Endothelial cell of umbilical vein (primary cell): ENCODE data around the gene ZNF835. TPM values are rescaled to one million over a fixed set of nuclear protein-coding genes. Genes with fewer than 3 reads are reported as not detected.

Experiments used
- BruUV-seq: library from RNA; stranded (reverse); fragments of 400-500 nt; replicated peaks from 2 replicates; lab custom pipeline; 2021; lab: Mats Ljungman, UMichigan
- CTCF ChIA-PET: fragments of 300-600, 350-600 bp; sonication (Branson Sonifier 250); formaldehyde crosslinking; loops from one replicate; lab custom pipeline; 2021; ENCODE audit warnings: antibody characterized with exemption, inconsistent platforms; lab: Charles Lee
- POLR2A ChIA-PET: fragments of 300-600, 350-600 bp; sonication (Branson Sonifier 250); formaldehyde crosslinking; loops from one replicate; lab custom pipeline; 2021; ENCODE audit warnings: antibody characterized with exemption, inconsistent platforms; lab: Charles Lee
- DNase-seq: peaks from one replicate; pipeline ENCODE4 v3.0.0-alpha.2; 2011; ENCODE audit warnings: low read depth, low spot score
- FAIRE-seq: peaks from 2 replicates; lab custom pipeline; 2011; peaks lifted over from hg19 to GRCh38; lab: Jason Lieb, UNC
- H2AFZ ChIP-seq: 2 replicates; pipeline ENCODE4 v1.6.0; 2012; ENCODE audit warnings: low read depth, low read length, control low read depth, inconsistent platforms
- H3K27ac ChIP-seq: 2 replicates; pipeline ENCODE4 v1.5.1; 2011; ENCODE audit warnings: low read depth, mild to moderate bottlenecking, control low read depth, low read length, moderate library complexity; ENCODE audit not compliant: insufficient read depth
- H3K27me3 ChIP-seq, 2 experiments: 2 replicates each; pipeline versions ENCODE4 v1.6.0 to v1.6.1; 2011; ENCODE audit warnings: low read length in 2 of 2, mixed read lengths in 1 of 2; ENCODE audit not compliant: control insufficient read depth in 2 of 2, insufficient read depth in 2 of 2
- H3K36me3 ChIP-seq, 2 experiments: 2 replicates in 1 of 2; 3 replicates in 1 of 2; pipeline ENCODE4 v1.5.1; 2011; ENCODE audit warnings: low read length in 2 of 2, mild to moderate bottlenecking in 1 of 2, moderate library complexity in 1 of 2; ENCODE audit not compliant: control insufficient read depth in 2 of 2, insufficient read depth in 2 of 2; ENCODE audit errors: extremely low read depth in 1 of 2
- H3K4me1 ChIP-seq: 3 replicates; pipeline ENCODE4 v1.5.1; 2011; ENCODE audit warnings: mild to moderate bottlenecking, low read length; ENCODE audit not compliant: control insufficient read depth, insufficient read depth; ENCODE audit errors: extremely low read depth
- H3K4me2 ChIP-seq: 2 replicates; pipeline ENCODE4 v1.6.1; 2011; ENCODE audit warnings: low read length, control low read depth, mixed read lengths; ENCODE audit not compliant: insufficient read depth
- H3K4me3 ChIP-seq, 3 experiments: fragments of 200-600 bp in 1 of 3; sonication (generic), shearing (Covaris generic) in 1 of 3; replicated peaks in 1 of 3; 2 replicates each; pipeline ENCODE4 v1.5.1; 2011 to 2016; ENCODE audit warnings: control low read depth in 3 of 3, low read length in 3 of 3, mild to moderate bottlenecking in 2 of 3, inconsistent platforms in 1 of 3, low read depth in 1 of 3, moderate library complexity in 1 of 3; ENCODE audit not compliant: insufficient read depth in 1 of 3
- H3K79me2 ChIP-seq: 2 replicates; pipeline ENCODE4 v1.6.0; 2012; ENCODE audit warnings: low read length, inconsistent platforms; ENCODE audit not compliant: control insufficient read depth, insufficient read depth
- H3K9ac ChIP-seq: replicated peaks from 2 replicates; pipeline ENCODE3; 2011; ENCODE audit warnings: low read length, control low read depth; ENCODE audit not compliant: insufficient read depth; ENCODE audit errors: extremely low read depth
- H3K9me1 ChIP-seq: replicated peaks from 3 replicates; pipeline ENCODE4 v1.6.0; 2011; ENCODE audit warnings: mild to moderate bottlenecking, low read length; ENCODE audit not compliant: control insufficient read depth, insufficient read depth; ENCODE audit errors: extremely low read depth
- H3K9me3 ChIP-seq: replicated peaks from 2 replicates; pipeline ENCODE4 v1.5.1; 2012; ENCODE audit warnings: low read length, inconsistent platforms; ENCODE audit not compliant: control insufficient read depth, insufficient read depth
- H4K20me1 ChIP-seq: replicated peaks from 2 replicates; pipeline ENCODE3; 2011; ENCODE audit warnings: mild to moderate bottlenecking, low read length; ENCODE audit not compliant: control insufficient read depth, insufficient read depth; ENCODE audit errors: extremely low read depth
- CTCF ChIP-seq, 2 donors: IDR thresholded peaks; 1 replicate in 1 of 2; 2 replicates in 1 of 2; pipeline ENCODE4 v1.5.1; 2011; ENCODE audit warnings: low read length in 2 of 2, mild to moderate bottlenecking in 2 of 2, moderate library complexity in 2 of 2, control low read depth in 1 of 2, inconsistent platforms in 1 of 2, low read depth in 1 of 2; ENCODE audit not compliant: insufficient read depth in 1 of 2; ENCODE audit errors: extremely low read depth in 1 of 2
- EZH2 ChIP-seq: IDR thresholded peaks from 2 replicates; pipeline ENCODE4 v1.6.1; 2012; ENCODE audit warnings: borderline replicate concordance, low read depth, mild to moderate bottlenecking, moderate library complexity, low read length, inconsistent platforms; ENCODE audit not compliant: severe bottlenecking
- FOS ChIP-seq: IDR thresholded peaks from 2 replicates; pipeline ENCODE4 v1.6.1; 2011; ENCODE audit warnings: mild to moderate bottlenecking, low read length, moderate library complexity, borderline replicate concordance; ENCODE audit not compliant: insufficient read depth
- GATA2 ChIP-seq: IDR thresholded peaks from 2 replicates; pipeline ENCODE4 v1.7.0; 2011; ENCODE audit warnings: low read depth, mild to moderate bottlenecking, moderate library complexity, mixed read lengths, low read length; ENCODE audit not compliant: insufficient read length, insufficient read depth
- JUN ChIP-seq: IDR thresholded peaks from 2 replicates; pipeline ENCODE4 v1.6.1; 2011; ENCODE audit warnings: borderline replicate concordance, low read depth; ENCODE audit not compliant: insufficient read length, insufficient read depth
- MAX ChIP-seq: IDR thresholded peaks from 2 replicates; pipeline ENCODE4 v1.6.1; 2011; ENCODE audit not compliant: insufficient read depth, insufficient read length
- MYC ChIP-seq: IDR thresholded peaks from one replicate; pipeline ENCODE4 v1.6.1; 2011; ENCODE audit warnings: mild to moderate bottlenecking, low read depth, low read length
- POLR2A ChIP-seq: IDR thresholded peaks from 2 replicates; pipeline ENCODE4 v1.6.1; 2012; ENCODE audit warnings: low read depth, mild to moderate bottlenecking, control low read depth, low read length
- POLR2AphosphoS5 ChIP-seq: IDR thresholded peaks from 2 replicates; pipeline ENCODE4 v1.6.1; 2012; ENCODE audit warnings: low read depth, mild to moderate bottlenecking, control low read depth, low read length, moderate library complexity; ENCODE audit not compliant: insufficient read depth
- dilution Hi-C: fragments of 300-500 bp; cut with MboI; formaldehyde crosslinking; loops from one replicate; pipeline ENCODE4 v1.15.0; 2019; ENCODE audit warnings: low sequenced_read_pairs; ENCODE audit not compliant: extremely low pct_ligation_motif_present
- intact Hi-C: fragments of 100-400 bp; cut with micrococcal nuclease; formaldehyde crosslinking; loops from one replicate; pipeline ENCODE4 v1.10.0; 2022
- polyA plus RNA-seq, 4 experiments: library from polyadenylated mRNA; depleted of rRNA in 3 of 4; stranded (reverse) in 3 of 4; unstranded in 1 of 4; fragments of >200 nt; gene quantifications; 2 replicates each; pipeline versions ENCODE4 v1.2.1 to v1.2.3, GENCODE V29; 2011 to 2012; ENCODE audit warnings: missing spikeins in 1 of 4
- total RNA-seq: library from RNA; stranded (reverse); gene quantifications from 2 replicates; pipeline ENCODE4 v1.2.3, GENCODE V29; 2021

The ZNF835 gene
- total and polyA plus RNA-seq, 2 donors (not counting 3 experiments of a cell fraction or from before 2014, with no cell fraction given) = 0.01 TPM; not detected in 1

GRCh38 chr19:56667311-56667870 lies 4.2 kb downstream of the ZNF835 start:
- ChIA-PET POLR2A (no interaction called here), CTCF (no interaction called here)
- dilution Hi-C loops = no loop called here

GRCh38 chr19:56664511-56664910 lies 7.0 kb downstream of the ZNF835 start:
- Histone ChIP-seq H3K79me2 (no peaks in the 10 kb centered on the region), H3K9me1 (no peaks in the 10 kb centered on the region), H3K36me3 (no peaks in the 10 kb centered on the region), H3K27me3 (no peaks in the 10 kb centered on the region), H3K27ac (no peak overlapping the region), H3K4me3 (no peak overlapping the region), H3K4me2 (no peak overlapping the region), H3K4me1 (no peaks in the 10 kb centered on the region), H3K9me3 (peaks cover 10% of the 10 kb centered on the region), H4K20me1 (no peaks in the 10 kb centered on the region), H2AFZ (no peak overlapping the region), H3K9ac (no peak overlapping the region)
- POLR2A ChIA-PET = no interaction called here
- BruUV-seq = no TSS peak
- DNase-seq = no peak
- dilution Hi-C loops = no loop called here
- FAIRE-seq = no peak
- intact Hi-C loops = no loop called here
- CTCF ChIA-PET = no interaction called here
- no peak for TF ChIP-seq JUN
- TF ChIP-seq MAX = no peak
- TF ChIP-seq GATA2 = no peak
- TF ChIP-seq POLR2A = no peak
- TF ChIP-seq FOS = no peak
- no peak for TF ChIP-seq POLR2AphosphoS5
- no peak for TF ChIP-seq MYC
- no peak for TF ChIP-seq CTCF (IDR thresholded peaks at IDR 0.05; ENCODE audit: extremely low read depth in 1 of 2, insufficient read depth in 1 of 2, low read depth in 1 of 2, low read length in 2 of 2)
- TF ChIP-seq EZH2 = no peak

More at GRCh38 chr19:56667311-56667870, 4.2 kb downstream of the ZNF835 start:
- H3K4me3 ChIP-seq = no peak overlapping the region
- no peaks in the 10 kb centered on the region for H3K9me1 ChIP-seq
- intact Hi-C loops = no loop called here
- BruUV-seq = no TSS peak
- TF ChIP-seq MAX (no peak), POLR2AphosphoS5 (no peak), GATA2 (no peak)
- H3K9ac ChIP-seq = no peak overlapping the region
- no peak overlapping the region for H2AFZ ChIP-seq
- H3K27ac ChIP-seq = no peak overlapping the region
- H3K36me3 ChIP-seq = no peaks in the 10 kb centered on the region
- H3K4me1 ChIP-seq = no peaks in the 10 kb centered on the region
- no peaks in the 10 kb centered on the region for H4K20me1 ChIP-seq
- DNase-seq (no peak), FAIRE-seq (no peak)
- H3K79me2 ChIP-seq = no peaks in the 10 kb centered on the region
- H3K4me2 ChIP-seq = no peak overlapping the region
- peaks cover 9% of the 10 kb centered on the region for H3K9me3 ChIP-seq
- no peaks in the 10 kb centered on the region for H3K27me3 ChIP-seq
